ENCODE results near the gene TXNRD2. TPM values are rescaled to one million over a fixed set of nuclear protein-coding genes. Genes with fewer than 3 reads are reported as not detected.

Gene TXNRD2
- total and polyA plus RNA-seq, 10 of the 15 experiments (the other 5 are each of a cell fraction or from before 2014, with no cell fraction given), result 1.6 to 26.0 (median 13.9) TPM

DNA sequence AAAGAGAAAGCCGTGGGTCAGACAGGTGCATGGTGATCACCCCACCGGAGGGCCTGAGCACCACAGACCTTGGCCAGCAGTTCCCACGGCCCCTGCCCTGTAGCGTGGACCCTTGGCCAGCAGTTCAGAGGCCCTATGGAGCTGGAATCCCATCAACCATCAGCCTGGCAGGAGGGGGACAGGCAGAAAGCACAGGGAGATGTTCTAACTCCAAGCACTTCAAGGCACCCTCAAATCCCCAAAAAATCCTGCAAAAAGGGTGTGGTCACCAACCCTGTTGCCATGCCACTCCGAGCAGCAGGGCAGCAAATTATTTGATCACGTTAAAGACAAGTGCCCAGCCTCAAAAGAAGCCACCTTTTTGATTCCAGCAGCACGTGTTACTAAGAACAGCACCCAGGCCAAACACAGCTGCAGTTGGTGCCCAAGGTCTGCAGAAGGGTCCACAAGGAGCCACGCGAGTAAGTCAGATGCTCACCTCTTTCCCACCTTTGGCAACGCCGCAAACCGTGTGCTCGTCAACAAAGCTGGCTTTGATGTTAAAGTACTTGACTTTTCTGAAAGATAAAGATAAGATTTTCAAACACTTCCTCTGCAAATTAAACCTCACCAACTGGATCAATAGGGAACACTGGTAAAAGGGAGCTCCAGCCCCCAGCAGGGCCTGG lies 26.2 kb downstream of the TXNRD2 start (continued):
- TF ChIP-seq CUX1 (IDR thresholded peaks at IDR 0.05; ENCODE audit: insufficient replicate concordance, low read depth, low read length) (no peak), SP1 (IDR thresholded peaks at IDR 0.05; ENCODE audit: low read depth, low read length) (no peak), RB1 (IDR thresholded peaks at IDR 0.05; ENCODE audit: borderline replicate concordance) (no peak)

DNA sequence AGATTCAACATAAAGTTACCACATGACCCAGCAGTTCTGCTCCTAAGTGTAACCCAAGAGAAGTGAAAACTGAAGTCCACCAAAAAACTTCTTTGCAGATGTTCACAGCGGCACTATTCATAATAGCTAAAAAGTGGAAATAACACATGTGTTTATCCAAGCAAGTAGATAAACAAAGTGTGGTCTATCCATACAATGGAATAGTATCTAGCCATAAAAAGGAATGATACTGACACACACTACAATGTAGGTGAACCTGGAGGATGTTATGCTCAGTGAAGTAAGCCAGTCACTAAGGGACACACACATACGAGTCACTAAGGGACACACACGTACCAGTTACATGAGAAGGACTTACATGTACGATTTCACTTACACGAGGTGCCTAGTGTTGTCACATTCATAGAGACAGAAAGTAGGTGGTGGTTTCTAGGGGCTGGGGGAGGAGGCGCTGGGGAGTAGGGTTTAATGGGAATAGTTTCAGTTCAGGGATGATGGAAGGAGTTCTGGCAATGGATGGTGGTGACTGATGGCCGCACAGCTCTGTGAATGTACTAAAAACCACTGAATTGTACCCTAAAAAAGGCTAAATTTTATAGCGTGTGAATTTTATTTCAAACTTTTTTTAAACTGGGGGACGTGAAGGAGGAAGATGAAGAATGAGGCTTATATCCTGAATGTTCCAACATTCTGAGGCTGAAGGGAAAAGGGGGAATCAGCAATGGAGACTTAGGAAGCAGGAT lies 27.2 kb downstream of the TXNRD2 start:
- Histone ChIP-seq H3K4me1 (ENCODE audit: control insufficient read depth, insufficient read depth, low read length) (no peaks in the 10 kb centered on the region; the same call in 1 of the 2 replicates), H4K20me1 (ENCODE audit: control insufficient read depth, insufficient read depth) (no peaks in the 10 kb centered on the region), H3K4me2 (ENCODE audit: control insufficient read depth, insufficient read depth) (no peak overlapping the region), H3K9ac (ENCODE audit: control insufficient read depth, insufficient read depth, low read length) (no peak overlapping the region), H3K36me3 (ENCODE audit: control insufficient read depth in 2 of 2, insufficient read depth in 2 of 2, low read length in 1 of 2) (peaks cover 2 to 13% of the 10 kb centered on the region in 2 experiments; a peak in 3 of 4 replicates), H3K27me3 (replicated peaks in 1 of 2; ENCODE audit: control insufficient read depth in 2 of 2, insufficient read depth in 2 of 2, low read length in 1 of 2) (no peaks in the 10 kb centered on the region), H3K9me3 (replicated peaks; ENCODE audit: control insufficient read depth, insufficient read depth, low read length) (no peaks in the 10 kb centered on the region), H3K4me3 (no peak overlapping the region), H2AFZ (ENCODE audit: control insufficient read depth, low read depth, low read length) (no peak overlapping the region), H3K79me2 (ENCODE audit: control insufficient read depth, insufficient read depth, low read length) (no peaks in the 10 kb centered on the region), H3K27ac (ENCODE audit: control insufficient read depth, insufficient read depth) (no peak overlapping the region)
- ChIA-PET POLR2A (interaction anchor here (0.6 kb wide), 1 partner anchor 8 kb away, joined by 3 read pairs; no protein-coding TSS in a partner anchor), RAD21 (ENCODE audit: unreplicated experiment) (no interaction called here), CTCF (interaction anchor here (0.6 to 5.0 kb wide), 6 partner anchors 8 to 184 kb away, joined by 3 to 94 read pairs (median 6); no protein-coding TSS in a partner anchor), SMC1A (ENCODE audit: uncharacterized antibody, unreplicated experiment) (interaction anchor here (1.0 to 1.7 kb wide), 3 partner anchors 34 to 184 kb away, joined by 3 to 7 read pairs (median 4); no protein-coding TSS in a partner anchor)
- FAIRE-seq (no peak), ATAC-seq (no peak), DNase-seq (ENCODE audit: low read depth, low spot score) (no peak)
- intact Hi-C loops (cut with micrococcal nuclease; ENCODE audit: unreplicated experiment) (no loop called here), in situ Hi-C loops (cut with MboI) (no loop called here)
- TF ChIP-seq, protein P1, sequence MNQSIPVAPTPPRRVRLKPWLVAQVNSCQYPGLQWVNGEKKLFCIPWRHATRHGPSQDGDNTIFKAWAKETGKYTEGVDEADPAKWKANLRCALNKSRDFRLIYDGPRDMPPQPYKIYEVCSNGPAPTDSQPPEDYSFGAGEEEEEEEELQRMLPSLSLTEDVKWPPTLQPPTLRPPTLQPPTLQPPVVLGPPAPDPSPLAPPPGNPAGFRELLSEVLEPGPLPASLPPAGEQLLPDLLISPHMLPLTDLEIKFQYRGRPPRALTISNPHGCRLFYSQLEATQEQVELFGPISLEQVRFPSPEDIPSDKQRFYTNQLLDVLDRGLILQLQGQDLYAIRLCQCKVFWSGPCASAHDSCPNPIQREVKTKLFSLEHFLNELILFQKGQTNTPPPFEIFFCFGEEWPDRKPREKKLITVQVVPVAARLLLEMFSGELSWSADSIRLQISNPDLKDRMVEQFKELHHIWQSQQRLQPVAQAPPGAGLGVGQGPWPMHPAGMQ (IDR thresholded peaks at IDR 0.05; ENCODE audit: borderline replicate concordance), result no peak
- TF ChIP-seq STAT3 (IDR thresholded peaks at IDR 0.05; ENCODE audit: low read depth, low read length) (no peak), CTCF (IDR thresholded peaks at IDR 0.05 in 2 of 3, conservative IDR thresholded peaks at IDR 0.05 in 1 of 3; ENCODE audit: control insufficient read depth in 2 of 3, extremely low read depth in 1 of 3, insufficient read depth in 1 of 3, low read depth in 3 of 3, low read length in 3 of 3) (no peak)
- TF ChIP-seq, protein P2, sequence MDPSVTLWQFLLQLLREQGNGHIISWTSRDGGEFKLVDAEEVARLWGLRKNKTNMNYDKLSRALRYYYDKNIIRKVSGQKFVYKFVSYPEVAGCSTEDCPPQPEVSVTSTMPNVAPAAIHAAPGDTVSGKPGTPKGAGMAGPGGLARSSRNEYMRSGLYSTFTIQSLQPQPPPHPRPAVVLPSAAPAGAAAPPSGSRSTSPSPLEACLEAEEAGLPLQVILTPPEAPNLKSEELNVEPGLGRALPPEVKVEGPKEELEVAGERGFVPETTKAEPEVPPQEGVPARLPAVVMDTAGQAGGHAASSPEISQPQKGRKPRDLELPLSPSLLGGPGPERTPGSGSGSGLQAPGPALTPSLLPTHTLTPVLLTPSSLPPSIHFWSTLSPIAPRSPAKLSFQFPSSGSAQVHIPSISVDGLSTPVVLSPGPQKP (IDR thresholded peaks at IDR 0.05; ENCODE audit: low read depth, low read length), result no peak
- BruUV-seq (replicated peaks), result no TSS peak
- WGBS (ENCODE audit: insufficient coverage, insufficient replicate concordance, low lambda C conversion rate, missing lambda C conversion rate), result 97% methylated on average over 9 of the region's 9 CpGs
